Mesenchymal stem cell (in vitro differentiated cells and primary cell): ENCODE data around the gene CAMTA1.

Experiments
- DNase-seq: peaks from one replicate; pipeline ENCODE4 v3.0.0-alpha.2; 2013
- H2AFZ ChIP-seq: one replicate; pipeline ENCODE4 v1.6.1; 2013; ENCODE audit warnings: low read depth, mild to moderate bottlenecking, control low read depth, inconsistent platforms, low read length, moderate library complexity
- H2AK5ac ChIP-seq: 2 replicates; pipeline ENCODE4 v1.6.1; 2013; ENCODE audit warnings: low read length, moderate library complexity, mild to moderate bottlenecking, inconsistent platforms; ENCODE audit not compliant: severe bottlenecking
- H2BK120ac ChIP-seq: one replicate; pipeline ENCODE4 v1.6.1; 2013; ENCODE audit warnings: low read depth, mild to moderate bottlenecking, inconsistent platforms, low read length, moderate library complexity
- H2BK12ac ChIP-seq, 2 experiments: one replicate each; pipeline ENCODE4 v1.6.1; 2013; ENCODE audit warnings: inconsistent platforms in 2 of 2, low read length in 2 of 2, mild to moderate bottlenecking in 2 of 2, moderate library complexity in 2 of 2, control low read depth in 1 of 2
- H2BK15ac ChIP-seq: one replicate; pipeline ENCODE4 v1.6.1; 2013; ENCODE audit warnings: mild to moderate bottlenecking, low read depth, inconsistent platforms; ENCODE audit not compliant: poor library complexity, severe bottlenecking
- H2BK5ac ChIP-seq: 2 replicates; pipeline ENCODE4 v1.6.1; 2013; ENCODE audit warnings: low read depth, mild to moderate bottlenecking, low read length, control low read depth, inconsistent platforms; ENCODE audit not compliant: poor library complexity, severe bottlenecking
- H3K14ac ChIP-seq, 2 experiments: one replicate each; pipeline ENCODE4 v1.6.1; 2013; ENCODE audit warnings: inconsistent platforms in 2 of 2, low read length in 2 of 2, control low read depth in 1 of 2, mild to moderate bottlenecking in 1 of 2, moderate library complexity in 1 of 2
- H3K18ac ChIP-seq, 2 experiments: one replicate each; pipeline ENCODE4 v1.6.1; 2013; ENCODE audit warnings: inconsistent platforms in 2 of 2, low read length in 2 of 2, control low read depth in 1 of 2, low read depth in 1 of 2, mild to moderate bottlenecking in 1 of 2
- H3K23ac ChIP-seq, 2 experiments: one replicate each; pipeline ENCODE4 v1.6.1; 2013; ENCODE audit warnings: inconsistent platforms in 2 of 2, low read length in 2 of 2, mild to moderate bottlenecking in 2 of 2, moderate library complexity in 2 of 2, control low read depth in 1 of 2
- H3K27ac ChIP-seq: 2 replicates; pipeline ENCODE4 v1.5.1; 2013; ENCODE audit warnings: mild to moderate bottlenecking, moderate library complexity, low read length, control low read depth, inconsistent platforms; ENCODE audit not compliant: poor library complexity, severe bottlenecking
- H3K27me3 ChIP-seq, 2 experiments: 2 replicates each; pipeline versions ENCODE4 v1.6.1 to v1.7.0; 2013; ENCODE audit warnings: low read length in 2 of 2, mild to moderate bottlenecking in 2 of 2, moderate library complexity in 2 of 2, control low read depth in 1 of 2, inconsistent platforms in 1 of 2; ENCODE audit not compliant: control insufficient read depth in 1 of 2, insufficient read depth in 1 of 2
- H3K36me3 ChIP-seq, 2 experiments: 2 replicates each; pipeline versions ENCODE4 v1.6.1 to v1.7.0; 2013; ENCODE audit warnings: low read length in 2 of 2, control low read depth in 1 of 2, inconsistent platforms in 1 of 2, low read depth in 1 of 2, mild to moderate bottlenecking in 1 of 2; ENCODE audit not compliant: insufficient read depth in 2 of 2, control insufficient read depth in 1 of 2
- H3K4ac ChIP-seq, 2 experiments: one replicate each; pipeline ENCODE4 v1.6.1; 2013; ENCODE audit warnings: inconsistent platforms in 2 of 2, low read length in 2 of 2, mild to moderate bottlenecking in 2 of 2, moderate library complexity in 2 of 2, control low read depth in 1 of 2, low read depth in 1 of 2
- H3K4me1 ChIP-seq: 2 replicates; pipeline ENCODE4 v1.6.1; 2013; ENCODE audit warnings: low read depth, low read length, control low read depth; ENCODE audit not compliant: control insufficient read depth, insufficient read depth
- H3K4me2 ChIP-seq: 2 replicates; pipeline ENCODE4 v1.6.1; 2013; ENCODE audit warnings: low read length, mild to moderate bottlenecking, inconsistent platforms; ENCODE audit not compliant: poor library complexity, severe bottlenecking
- H3K4me3 ChIP-seq, 2 experiments: 2 replicates each; pipeline versions ENCODE4 v1.5.1 to v1.7.0; 2013; ENCODE audit warnings: low read length in 2 of 2, mild to moderate bottlenecking in 2 of 2, control low read depth in 1 of 2, low read depth in 1 of 2; ENCODE audit not compliant: insufficient read depth in 1 of 2
- H3K79me1 ChIP-seq: replicated peaks from 2 replicates; pipeline ENCODE4 v1.6.1; 2013; ENCODE audit warnings: mild to moderate bottlenecking, control low read depth, low read length, inconsistent platforms; ENCODE audit not compliant: poor library complexity, severe bottlenecking
- H3K9ac ChIP-seq: 2 replicates; pipeline ENCODE4 v1.7.0; 2013; ENCODE audit warnings: mild to moderate bottlenecking, low read length, moderate library complexity
- H3K9me3 ChIP-seq: 2 replicates; pipeline ENCODE4 v1.7.0; 2013; ENCODE audit warnings: mild to moderate bottlenecking, low read length; ENCODE audit not compliant: control insufficient read depth
- H4K8ac ChIP-seq: one replicate; pipeline ENCODE4 v1.6.1; 2013; ENCODE audit warnings: inconsistent platforms, mild to moderate bottlenecking, low read length, moderate library complexity
- H4K91ac ChIP-seq: one replicate; pipeline ENCODE4 v1.6.1; 2013; ENCODE audit warnings: mild to moderate bottlenecking, low read length, inconsistent platforms
- WGBS: methylation state at CpG from one replicate; pipeline ENCODE4 v1.1.7; 2013; ENCODE audit warnings: mixed read lengths; 5-methylcytosine and 5-hydroxymethylcytosine counted together

The CAMTA1 gene

DNA sequence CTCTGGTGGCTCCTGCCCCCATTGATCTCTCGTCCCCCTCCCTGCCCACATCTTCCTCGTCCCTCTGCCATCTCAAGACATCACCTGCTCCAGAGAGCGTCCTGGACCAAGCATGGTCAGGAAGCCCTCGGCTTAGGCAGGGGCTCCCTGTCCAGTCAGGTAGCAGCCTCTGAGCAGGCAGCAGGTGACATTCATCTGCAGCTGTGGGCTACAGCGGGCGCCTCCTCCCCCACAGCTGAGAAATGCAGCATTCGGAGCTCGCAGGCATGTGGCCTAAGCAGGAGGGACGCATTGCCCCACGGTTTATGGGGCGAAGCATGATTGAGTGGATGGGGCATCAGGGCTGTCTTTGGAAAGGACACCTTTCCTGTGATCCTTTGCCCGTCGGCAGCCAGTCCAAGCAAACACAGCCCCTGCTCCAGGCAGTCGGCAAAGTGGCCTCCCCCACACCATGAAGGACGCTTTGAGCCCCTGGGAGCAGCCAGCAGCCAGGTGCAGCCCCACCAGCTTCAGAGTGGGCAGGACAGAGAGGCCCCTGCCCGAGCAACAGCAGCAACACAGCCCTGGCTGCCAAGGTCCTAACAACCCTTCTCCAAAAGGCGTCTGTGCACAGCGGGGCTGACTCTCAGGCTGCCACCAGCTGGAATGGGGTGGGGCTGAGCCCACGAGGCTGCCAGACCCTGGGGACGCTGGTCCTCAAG lies 751.8 kb downstream of the CAMTA1 start:
- no peak overlapping the region for H3K9ac ChIP-seq
- H3K4me2 ChIP-seq: no peak overlapping the region
- no peak overlapping the region for H2BK15ac ChIP-seq
- H3K14ac ChIP-seq: no peak overlapping the region
- H4K91ac ChIP-seq: peak overlapping the region; percentile 62
- H2BK5ac ChIP-seq: no peak overlapping the region
- H3K9me3 ChIP-seq: peaks cover 3% of the 10 kb centered on the region
- WGBS: 75% methylated on average over 20 of the region's 20 CpGs
- peaks cover 0 to 56% of the 10 kb centered on the region in 2 experiments for H3K27me3 ChIP-seq
- H3K27ac ChIP-seq: no peak overlapping the region
- peak overlapping the region; percentile 29 for H2AK5ac ChIP-seq
- H3K4ac ChIP-seq: no peak overlapping the region
- DNase-seq: no peak
- peaks cover 28% of the 10 kb centered on the region for H3K4me1 ChIP-seq
- no peak overlapping the region for H3K18ac ChIP-seq
- H2BK12ac ChIP-seq: no peak overlapping the region
- H2AFZ ChIP-seq: no peak overlapping the region
- H3K4me3 ChIP-seq: no peak overlapping the region
- no peak overlapping the region for H4K8ac ChIP-seq
- no peaks in the 10 kb centered on the region for H3K79me1 ChIP-seq
- H3K23ac ChIP-seq: no peak overlapping the region
- H3K36me3 ChIP-seq: no peaks in the 10 kb centered on the region
- H2BK120ac ChIP-seq: no peak overlapping the region

DNA sequence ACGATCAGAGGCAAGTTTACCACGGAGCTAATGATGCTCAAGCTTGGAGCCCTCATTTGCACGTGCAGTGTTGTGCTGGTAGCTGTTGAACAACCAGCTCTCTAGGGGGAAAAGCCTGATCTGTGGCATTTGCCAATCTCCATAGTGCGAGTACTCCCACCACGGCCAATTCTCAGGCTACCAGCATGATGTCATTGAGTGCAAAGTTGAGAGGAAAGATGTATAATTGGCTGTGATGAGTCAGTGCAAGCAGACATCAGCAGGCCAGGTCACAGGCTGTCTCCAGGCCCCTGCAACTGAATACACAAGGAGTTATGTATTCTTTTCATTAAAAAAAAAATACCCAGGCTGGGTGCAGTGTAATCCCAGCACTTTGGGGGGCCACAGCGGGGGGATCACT lies 752.8 kb downstream of the CAMTA1 start:
- Histone ChIP-seq H2BK15ac (no peak overlapping the region), H3K14ac (no peak overlapping the region), H3K18ac (no peak overlapping the region), H4K91ac (no peak overlapping the region), H2BK12ac (no peak overlapping the region), H3K27ac (no peak overlapping the region), H3K9me3 (peaks cover 3% of the 10 kb centered on the region), H4K8ac (no peak overlapping the region), H2BK5ac (no peak overlapping the region), H2AFZ (no peak overlapping the region), H2AK5ac (no peak overlapping the region), H3K9ac (no peak overlapping the region), H3K36me3 (no peaks in the 10 kb centered on the region), H3K4me1 (peaks cover 28% of the 10 kb centered on the region), H3K4me2 (no peak overlapping the region), H3K4me3 (no peak overlapping the region), H3K23ac (no peak overlapping the region), H3K27me3 (peaks cover 0 to 50% of the 10 kb centered on the region in 2 experiments), H2BK120ac (no peak overlapping the region), H3K79me1 (no peaks in the 10 kb centered on the region), H3K4ac (no peak overlapping the region)
- WGBS: 54% methylated on average over 6 of the region's 6 CpGs
- DNase-seq: peak; percentile 83

DNA sequence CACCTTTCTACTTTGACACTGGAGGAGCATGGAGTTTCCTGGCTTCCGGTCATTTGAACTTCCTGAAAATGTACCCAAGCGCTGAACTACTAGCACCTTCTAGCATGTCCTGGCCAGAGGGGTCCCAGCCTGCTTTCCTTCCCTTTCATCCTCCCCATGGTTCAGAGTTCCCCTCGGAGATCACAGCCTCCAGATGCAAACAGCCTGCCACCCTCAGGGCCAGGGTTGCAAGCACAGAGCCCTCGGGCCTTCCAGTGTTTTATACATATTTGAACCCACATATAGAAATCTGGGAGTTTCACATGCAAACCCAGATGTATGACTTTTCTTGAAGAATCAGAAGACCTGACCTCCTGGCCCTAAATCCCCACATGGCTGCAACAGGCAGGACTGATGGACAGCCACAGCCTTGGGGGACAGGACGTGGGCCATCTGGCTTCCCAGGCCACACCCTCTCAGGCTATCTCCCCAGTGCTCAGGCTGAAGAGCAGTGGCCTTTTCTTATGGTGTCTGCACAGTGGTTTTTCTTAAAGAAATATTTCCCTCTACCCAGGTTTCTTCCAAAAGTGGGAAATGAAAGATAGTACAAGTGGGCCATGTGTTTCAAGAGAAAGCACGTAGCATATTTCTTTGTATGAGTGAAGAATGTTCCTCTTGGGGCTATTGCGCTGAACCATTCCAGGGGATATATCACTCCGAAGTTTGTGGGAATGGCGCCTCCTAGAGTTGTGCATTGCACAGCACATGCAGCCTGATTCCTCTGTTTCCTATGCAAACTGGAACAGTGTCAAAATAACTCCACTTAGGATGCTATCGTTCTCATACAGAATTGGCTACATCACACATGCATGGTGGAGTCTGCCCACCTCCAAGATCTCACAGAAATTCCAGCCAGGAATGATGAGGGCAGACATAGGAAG lies 753.9 kb downstream of the CAMTA1 start:
- no peak overlapping the region for H3K27ac ChIP-seq
- no peak overlapping the region for H2BK15ac ChIP-seq

DNA sequence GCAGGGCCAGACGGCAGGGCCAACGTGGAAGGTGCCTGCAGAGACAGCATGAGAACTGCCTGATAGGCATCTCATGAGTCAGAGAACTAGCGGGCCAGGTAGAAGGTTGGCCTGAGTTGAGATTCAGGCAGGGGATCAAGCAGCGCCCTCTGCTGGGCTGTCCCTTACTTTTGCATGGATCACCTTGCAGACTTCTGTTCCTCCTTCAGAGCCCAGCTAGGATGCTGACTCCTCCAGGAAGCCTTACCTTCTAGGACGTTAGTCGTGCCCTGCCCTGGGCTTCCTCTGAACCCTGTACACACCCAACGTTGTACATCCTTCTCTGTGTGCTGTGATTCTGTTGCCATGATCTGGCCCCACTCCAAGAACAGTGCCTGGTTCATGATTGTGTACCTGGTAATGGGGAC lies 754.5 kb downstream of the CAMTA1 start:
- Histone ChIP-seq H3K79me1 (no peaks in the 10 kb centered on the region), H3K4me1 (peaks cover 23% of the 10 kb centered on the region), H2BK15ac (no peak overlapping the region), H3K9ac (no peak overlapping the region), H4K8ac (no peak overlapping the region), H2AK5ac (no peak overlapping the region), H3K27ac (no peak overlapping the region), H4K91ac (no peak overlapping the region), H3K4me3 (no peak overlapping the region), H2BK5ac (no peak overlapping the region), H2AFZ (no peak overlapping the region), H3K27me3 (peaks cover 0 to 46% of the 10 kb centered on the region in 2 experiments), H3K18ac (no peak overlapping the region), H3K23ac (no peak overlapping the region), H3K14ac (no peak overlapping the region), H3K36me3 (no peaks in the 10 kb centered on the region), H3K9me3 (peaks cover 3% of the 10 kb centered on the region), H3K4me2 (no peak overlapping the region), H3K4ac (no peak overlapping the region), H2BK12ac (no peak overlapping the region), H2BK120ac (no peak overlapping the region)
- 61% methylated on average over 7 of the region's 7 CpGs for WGBS
- no peak for DNase-seq

More for the DNA sequence above, 753.9 kb downstream of the CAMTA1 start:
- Histone ChIP-seq H2AFZ (no peak overlapping the region), H3K18ac (no peak overlapping the region), H3K23ac (no peak overlapping the region), H3K9me3 (peaks cover 3% of the 10 kb centered on the region), H3K27me3 (peaks cover 0 to 46% of the 10 kb centered on the region in 2 experiments), H3K4me1 (peaks cover 28% of the 10 kb centered on the region), H2AK5ac (no peak overlapping the region), H3K79me1 (no peaks in the 10 kb centered on the region), H3K9ac (no peak overlapping the region), H4K8ac (no peak overlapping the region), H2BK12ac (peak overlapping the region in 1 of 2 experiments; percentile 15), H3K4me2 (no peak overlapping the region), H4K91ac (no peak overlapping the region), H3K4ac (no peak overlapping the region), H3K36me3 (no peaks in the 10 kb centered on the region), H2BK120ac (no peak overlapping the region), H2BK5ac (no peak overlapping the region), H3K4me3 (no peak overlapping the region), H3K14ac (no peak overlapping the region)
- WGBS: 75% methylated on average over 10 of the region's 10 CpGs
- peak; percentile 61 for DNase-seq
